ENCODE data around the gene GTF3C1.

The GTF3C1 gene

DNA sequence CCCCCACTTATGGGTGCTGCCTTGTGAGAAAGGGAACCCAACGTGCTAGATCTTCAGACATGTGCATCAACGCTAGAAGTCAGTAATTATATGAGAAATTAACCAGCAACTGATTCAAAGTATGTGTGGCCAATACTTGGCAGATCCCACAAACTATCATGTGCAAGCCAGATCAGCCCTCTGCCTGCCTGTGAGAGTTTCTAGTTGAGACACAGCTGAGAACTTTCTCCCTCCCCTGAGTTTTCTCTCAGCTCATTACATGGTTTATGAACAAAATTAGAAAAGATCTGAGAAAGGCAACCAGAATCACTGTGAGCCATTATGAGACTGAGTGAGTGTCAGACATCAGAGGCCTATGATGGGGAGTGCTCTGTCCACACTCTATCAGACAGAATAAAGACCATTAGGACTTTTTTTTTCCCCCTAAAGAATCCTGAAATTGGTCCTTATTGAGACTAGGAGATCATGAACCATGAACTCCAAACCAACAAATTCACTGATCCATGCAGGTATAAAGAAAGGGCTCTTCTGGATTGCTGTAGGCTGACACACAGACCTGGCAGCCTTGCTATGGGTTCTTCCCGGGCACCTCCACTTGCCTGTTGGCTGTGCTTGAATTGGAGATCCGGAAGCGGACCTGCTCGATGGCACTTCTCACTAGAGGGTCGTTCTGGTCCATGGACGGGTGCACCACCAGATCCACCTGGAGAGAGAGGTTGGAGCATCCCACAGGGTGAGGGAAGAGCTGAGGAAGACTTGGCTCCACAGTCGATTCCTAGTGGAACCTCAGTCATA, 51.5 kb downstream of the GTF3C1 start:
- peaks cover 49% of the 10 kb centered on the region for H3K36me3 Mint-ChIP-seq (ENCODE audit: low read depth)
- H3K4me1 Mint-ChIP-seq (ENCODE audit: low read depth), result no peaks in the 10 kb centered on the region
- H3K27ac Mint-ChIP-seq, result no peak overlapping the region

DNA sequence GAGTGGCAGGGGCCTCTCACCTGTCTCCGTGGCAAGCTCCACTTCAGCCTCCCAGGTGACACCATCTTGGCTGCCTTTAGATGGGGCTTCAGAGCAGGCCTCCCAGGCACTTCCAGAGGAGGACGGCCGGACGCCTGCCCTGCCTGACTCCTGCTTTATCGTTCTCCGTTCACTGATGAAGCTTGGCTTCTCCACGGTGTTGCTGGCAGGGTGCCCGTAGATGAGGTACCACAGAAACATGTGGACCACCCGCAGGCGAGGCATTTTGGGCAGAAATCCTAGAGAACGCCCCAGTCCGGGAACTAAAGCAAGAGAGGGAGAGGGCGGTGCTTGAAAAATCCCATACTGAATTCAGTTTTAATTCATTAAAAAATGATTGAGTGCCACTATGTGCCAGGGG, 54.5 kb downstream of the GTF3C1 start:
- H3K36me3 Mint-ChIP-seq (ENCODE audit: low read depth), result peaks cover 37% of the 10 kb centered on the region
- DNase-seq (ENCODE audit: low spot score), result no peak
- no peak overlapping the region for H3K4me3 Mint-ChIP-seq

More for the DNA sequence above, 51.5 kb downstream of the GTF3C1 start:
- DNase-seq (ENCODE audit: low spot score), result no peak
- Mint-ChIP-seq H3K9me3 (no peaks in the 10 kb centered on the region), H3K27me3 (ENCODE audit: low read depth) (no peaks in the 10 kb centered on the region), H3K4me3 (no peak overlapping the region)

DNA sequence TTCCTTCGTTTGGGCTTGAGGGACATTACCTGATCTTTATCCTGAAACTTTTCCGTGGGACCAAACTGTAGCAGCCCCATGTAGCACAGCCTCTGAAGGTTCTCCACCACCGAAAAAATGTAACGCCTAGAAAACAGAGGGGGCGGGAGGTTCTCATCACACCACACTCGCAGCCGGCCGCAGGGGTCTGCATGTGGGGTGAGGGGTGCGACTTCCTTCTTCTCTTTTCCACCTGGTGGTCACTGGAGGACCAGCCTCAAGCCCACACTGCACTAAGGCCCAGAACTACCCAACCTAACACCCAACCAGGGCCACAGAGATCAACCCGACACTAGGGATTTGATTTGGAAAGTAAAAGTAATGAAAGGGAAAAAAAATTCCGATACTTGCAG, 57.1 kb downstream of the GTF3C1 start:
- no peak overlapping the region for H3K27ac Mint-ChIP-seq
- H3K27me3 Mint-ChIP-seq (ENCODE audit: low read depth), result no peaks in the 10 kb centered on the region
- H3K9me3 Mint-ChIP-seq, result no peaks in the 10 kb centered on the region
- H3K4me3 Mint-ChIP-seq, result no peak overlapping the region
- peaks cover 39% of the 10 kb centered on the region for H3K36me3 Mint-ChIP-seq (ENCODE audit: low read depth)
- H3K4me1 Mint-ChIP-seq (ENCODE audit: low read depth), result no peaks in the 10 kb centered on the region
- no peak for DNase-seq (ENCODE audit: low spot score)

More for the DNA sequence above, 54.5 kb downstream of the GTF3C1 start:
- Mint-ChIP-seq H3K9me3 (no peaks in the 10 kb centered on the region), H3K27me3 (ENCODE audit: low read depth) (no peaks in the 10 kb centered on the region), H3K27ac (no peak overlapping the region), H3K4me1 (ENCODE audit: low read depth) (no peaks in the 10 kb centered on the region)

DNA sequence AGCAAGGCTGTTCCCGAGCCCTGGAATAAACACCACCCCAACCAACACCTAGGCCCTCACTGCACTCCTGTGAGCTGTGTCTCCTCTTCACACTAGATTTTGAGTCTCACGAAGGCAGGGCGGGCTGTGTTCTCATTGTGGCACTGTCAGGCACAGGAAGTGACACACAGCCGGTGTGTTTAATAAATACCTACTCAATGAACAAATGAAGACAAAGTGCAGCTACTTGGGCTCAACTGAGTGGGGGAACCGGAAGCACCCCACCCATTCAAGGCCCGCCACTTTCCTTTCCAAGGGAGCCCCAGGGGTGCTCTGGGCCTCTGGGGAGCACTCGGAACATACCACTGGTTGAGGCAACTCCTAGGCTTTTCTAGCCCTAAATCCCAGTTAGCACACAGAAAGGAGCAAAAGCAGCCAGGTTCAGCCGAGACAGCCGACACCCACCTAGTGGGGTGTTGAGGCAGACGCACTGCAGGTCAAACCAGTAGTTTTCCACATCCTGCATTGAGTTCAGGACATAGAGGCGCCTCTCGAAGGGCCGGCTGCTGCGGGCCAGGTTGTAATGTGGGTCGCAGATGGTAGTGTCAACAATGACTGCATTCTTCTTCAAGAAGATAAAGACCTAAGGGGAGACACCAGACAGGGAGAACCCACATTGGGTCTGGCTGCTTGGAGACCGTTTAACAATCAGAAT, 57.7 kb downstream of the GTF3C1 start:
- no peak for DNase-seq (ENCODE audit: low spot score)
- Mint-ChIP-seq H3K27ac (no peak overlapping the region), H3K4me3 (no peak overlapping the region), H3K9me3 (no peaks in the 10 kb centered on the region), H3K4me1 (ENCODE audit: low read depth) (no peaks in the 10 kb centered on the region), H3K27me3 (ENCODE audit: low read depth) (no peaks in the 10 kb centered on the region), H3K36me3 (ENCODE audit: low read depth) (peaks cover 35% of the 10 kb centered on the region)

DNA sequence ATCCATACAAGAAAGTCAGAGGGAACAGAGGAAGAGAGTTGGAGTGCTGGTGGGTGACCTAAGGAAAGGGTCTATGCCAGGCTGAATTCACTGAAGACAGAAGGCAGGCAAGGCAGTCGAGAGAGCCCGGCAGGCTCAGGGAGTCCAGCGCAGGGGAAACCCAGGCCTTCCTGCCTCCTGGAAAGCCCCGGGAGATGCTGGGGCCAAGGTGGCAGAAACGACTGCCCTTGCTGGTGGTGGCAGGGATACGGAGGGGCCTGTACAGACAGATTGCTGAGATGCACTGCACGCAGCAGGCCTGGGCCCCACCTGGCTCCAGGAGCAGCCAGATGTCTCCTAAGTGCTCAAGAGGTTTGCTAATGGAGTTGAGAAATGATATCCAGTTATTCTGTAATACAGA, 59.8 kb downstream of the GTF3C1 start:
- Mint-ChIP-seq H3K27me3 (ENCODE audit: low read depth) (no peaks in the 10 kb centered on the region), H3K4me3 (no peak overlapping the region), H3K27ac (no peak overlapping the region), H3K9me3 (no peaks in the 10 kb centered on the region), H3K36me3 (ENCODE audit: low read depth) (peaks cover 37% of the 10 kb centered on the region), H3K4me1 (ENCODE audit: low read depth) (no peaks in the 10 kb centered on the region)
- no peak for DNase-seq (ENCODE audit: low spot score)

DNA sequence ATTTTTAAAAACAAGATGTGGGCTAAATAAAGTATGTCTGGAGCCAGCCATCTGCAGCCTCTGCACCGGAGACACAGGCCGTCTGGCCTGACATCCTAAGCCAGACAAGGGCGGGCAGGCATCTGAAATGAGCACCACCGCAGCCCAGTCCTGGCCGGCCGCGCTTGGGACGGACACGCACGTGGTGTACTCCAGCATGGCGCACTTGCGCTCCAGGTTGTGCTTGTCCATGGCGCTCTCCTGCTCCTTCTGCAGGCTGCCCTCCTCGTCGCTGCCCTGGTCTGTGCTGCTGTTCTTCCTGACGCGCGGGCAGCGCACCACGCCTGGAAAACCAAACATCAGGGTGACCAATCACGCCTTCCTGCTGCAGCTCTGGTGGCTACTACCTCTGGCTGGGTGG, 60.3 kb downstream of the GTF3C1 start:
- H3K36me3 Mint-ChIP-seq (ENCODE audit: low read depth), result peaks cover 35% of the 10 kb centered on the region
- no peak for DNase-seq (ENCODE audit: low spot score)
- no peaks in the 10 kb centered on the region for H3K9me3 Mint-ChIP-seq
- no peak overlapping the region for H3K27ac Mint-ChIP-seq
- no peaks in the 10 kb centered on the region for H3K27me3 Mint-ChIP-seq (ENCODE audit: low read depth)
- no peaks in the 10 kb centered on the region for H3K4me1 Mint-ChIP-seq (ENCODE audit: low read depth)
- H3K4me3 Mint-ChIP-seq, result no peak overlapping the region

DNA sequence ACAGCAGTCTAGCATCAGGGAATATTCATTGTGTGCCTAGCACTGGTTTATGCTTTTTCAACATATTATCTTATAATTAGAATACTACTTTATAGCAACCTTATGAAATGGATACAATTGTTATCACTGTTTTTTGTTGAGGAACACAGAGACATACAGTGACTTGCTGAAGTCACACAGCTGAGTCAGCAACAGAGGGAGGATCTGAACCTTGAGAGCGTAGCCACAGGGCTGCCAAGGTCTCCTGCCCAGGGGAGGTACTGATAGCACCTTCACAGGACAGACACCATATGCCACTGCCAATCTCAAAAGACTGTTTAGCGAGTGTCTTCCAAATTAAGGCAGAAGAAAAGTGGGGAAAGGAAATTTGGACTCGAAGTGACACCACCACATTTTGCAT, 63.0 kb downstream of the GTF3C1 start:
- Mint-ChIP-seq H3K4me1 (ENCODE audit: low read depth) (no peaks in the 10 kb centered on the region), H3K36me3 (ENCODE audit: low read depth) (peaks cover 45% of the 10 kb centered on the region), H3K9me3 (no peaks in the 10 kb centered on the region), H3K4me3 (no peak overlapping the region), H3K27me3 (ENCODE audit: low read depth) (no peaks in the 10 kb centered on the region), H3K27ac (no peak overlapping the region)
- DNase-seq (ENCODE audit: low spot score), result no peak

DNA sequence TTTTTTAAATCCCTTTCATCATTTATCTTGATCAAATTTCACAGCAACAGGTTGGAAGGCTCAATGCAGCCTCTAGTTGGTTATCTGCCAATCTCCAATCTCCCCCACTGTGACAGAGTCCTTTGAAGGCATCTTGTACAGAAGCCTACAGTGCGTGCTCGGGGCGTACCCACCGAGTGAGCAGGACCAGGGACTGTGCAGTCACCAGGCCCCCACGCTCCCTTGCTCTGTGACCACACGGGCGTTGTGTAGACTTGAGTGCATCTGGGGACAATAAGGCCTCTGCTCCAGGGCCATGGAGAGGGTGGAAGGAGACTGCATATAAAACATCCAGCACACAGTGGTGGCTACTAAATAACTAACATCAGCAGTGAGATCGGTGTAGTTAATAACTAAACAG, 63.4 kb downstream of the GTF3C1 start:
- peaks cover 45% of the 10 kb centered on the region for H3K36me3 Mint-ChIP-seq (ENCODE audit: low read depth)
- H3K4me1 Mint-ChIP-seq (ENCODE audit: low read depth), result no peaks in the 10 kb centered on the region
- DNase-seq (ENCODE audit: low spot score), result no peak
- no peaks in the 10 kb centered on the region for H3K27me3 Mint-ChIP-seq (ENCODE audit: low read depth)
- H3K4me3 Mint-ChIP-seq, result no peak overlapping the region
- H3K9me3 Mint-ChIP-seq, result no peaks in the 10 kb centered on the region
- H3K27ac Mint-ChIP-seq, result no peak overlapping the region

DNA sequence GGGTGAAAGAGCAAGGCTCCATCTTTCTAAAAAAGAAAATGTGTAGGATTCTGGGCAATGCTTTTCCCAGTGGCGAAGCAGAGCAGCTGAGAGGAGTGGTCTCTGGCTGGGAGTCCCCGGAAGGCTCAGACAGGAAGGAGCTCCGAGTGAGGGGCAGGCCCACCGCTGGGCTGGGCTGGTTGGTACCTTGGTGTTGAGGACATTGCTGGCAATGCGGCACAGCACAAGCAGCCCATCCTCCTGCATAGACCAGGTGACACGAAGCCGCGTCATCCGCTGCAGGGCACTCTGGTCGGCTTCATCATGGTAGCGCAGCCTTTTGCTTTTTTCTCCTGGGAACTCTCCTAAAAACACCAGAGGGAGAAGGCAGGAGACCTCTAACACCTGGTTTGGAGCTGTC, 63.9 kb downstream of the GTF3C1 start:
- Mint-ChIP-seq H3K27me3 (ENCODE audit: low read depth) (no peaks in the 10 kb centered on the region), H3K4me3 (no peak overlapping the region), H3K36me3 (ENCODE audit: low read depth) (peaks cover 42% of the 10 kb centered on the region), H3K9me3 (no peaks in the 10 kb centered on the region), H3K27ac (no peak overlapping the region), H3K4me1 (ENCODE audit: low read depth) (no peaks in the 10 kb centered on the region)
- no peak for DNase-seq (ENCODE audit: low spot score)

DNA sequence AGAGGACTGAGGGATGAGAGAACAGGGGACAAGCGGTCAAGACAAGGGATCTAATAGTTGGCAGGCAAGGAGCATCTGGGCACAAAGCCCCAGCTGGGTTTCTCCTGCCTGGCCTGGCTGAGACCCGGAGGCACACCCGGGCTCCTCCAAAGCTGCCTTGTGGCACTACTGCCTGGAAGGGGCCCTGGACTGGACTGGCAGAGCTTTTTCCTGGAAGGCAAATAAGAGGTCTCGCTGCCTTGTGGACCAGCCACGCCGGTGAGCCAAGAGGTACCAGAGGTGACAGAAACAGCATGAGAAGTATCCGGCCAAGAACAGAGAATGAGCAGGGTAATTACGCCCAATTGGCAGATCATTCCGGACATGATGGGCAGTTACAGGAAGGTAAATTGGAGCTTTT, 64.6 kb downstream of the GTF3C1 start:
- no peak overlapping the region for H3K27ac Mint-ChIP-seq
- H3K27me3 Mint-ChIP-seq (ENCODE audit: low read depth), result no peaks in the 10 kb centered on the region
- H3K4me1 Mint-ChIP-seq (ENCODE audit: low read depth), result no peaks in the 10 kb centered on the region
- H3K9me3 Mint-ChIP-seq, result no peaks in the 10 kb centered on the region
- DNase-seq (ENCODE audit: low spot score), result no peak
- H3K36me3 Mint-ChIP-seq (ENCODE audit: low read depth), result peaks cover 42% of the 10 kb centered on the region
- no peak overlapping the region for H3K4me3 Mint-ChIP-seq

DNA sequence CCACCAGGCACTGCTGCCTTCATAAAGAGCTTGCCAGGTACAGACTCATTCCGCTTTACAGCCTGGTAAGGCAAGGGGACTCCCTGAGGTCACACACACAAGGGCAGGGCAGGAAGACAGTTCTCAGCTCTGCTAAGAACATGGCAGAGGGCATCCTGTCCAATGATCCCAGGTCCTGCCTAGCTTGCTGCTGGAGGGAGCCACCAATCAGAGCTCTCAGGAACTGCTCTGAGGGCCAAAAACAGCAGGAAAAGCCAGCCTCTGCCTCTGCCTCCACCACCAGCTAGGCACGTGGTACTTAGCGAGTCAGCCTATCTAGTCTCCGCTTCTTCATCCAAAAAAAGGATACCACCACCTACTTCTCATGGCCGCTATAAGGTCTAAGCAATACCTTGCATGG, 66.1 kb downstream of the GTF3C1 start:
- DNase-seq (ENCODE audit: low spot score), result no peak
- Mint-ChIP-seq H3K4me1 (ENCODE audit: low read depth) (no peaks in the 10 kb centered on the region), H3K9me3 (no peaks in the 10 kb centered on the region), H3K27me3 (ENCODE audit: low read depth) (no peaks in the 10 kb centered on the region), H3K27ac (no peak overlapping the region), H3K36me3 (ENCODE audit: low read depth) (peaks cover 41% of the 10 kb centered on the region), H3K4me3 (no peak overlapping the region)

DNA sequence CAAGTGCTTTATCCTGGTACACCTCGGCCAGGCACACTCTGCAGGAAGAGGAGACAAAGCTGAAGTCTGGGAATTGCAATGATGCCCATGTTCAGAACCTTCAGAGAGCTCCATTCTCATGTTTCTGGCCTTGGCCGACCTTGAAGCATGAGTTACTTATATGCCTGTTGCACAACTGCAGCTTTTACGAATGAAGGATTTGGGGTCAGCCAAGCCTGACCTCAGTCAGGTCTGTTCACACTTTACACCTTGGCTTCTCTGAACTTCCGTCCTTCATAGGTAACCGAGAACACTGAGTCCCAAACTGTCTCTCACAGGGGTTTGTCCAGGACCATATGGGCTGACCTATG, 66.7 kb downstream of the GTF3C1 start:
- Mint-ChIP-seq H3K36me3 (ENCODE audit: low read depth) (peaks cover 41% of the 10 kb centered on the region), H3K4me1 (ENCODE audit: low read depth) (no peaks in the 10 kb centered on the region), H3K4me3 (no peak overlapping the region), H3K9me3 (no peaks in the 10 kb centered on the region), H3K27me3 (ENCODE audit: low read depth) (no peaks in the 10 kb centered on the region), H3K27ac (no peak overlapping the region)
- DNase-seq (ENCODE audit: low spot score), result no peak

DNA sequence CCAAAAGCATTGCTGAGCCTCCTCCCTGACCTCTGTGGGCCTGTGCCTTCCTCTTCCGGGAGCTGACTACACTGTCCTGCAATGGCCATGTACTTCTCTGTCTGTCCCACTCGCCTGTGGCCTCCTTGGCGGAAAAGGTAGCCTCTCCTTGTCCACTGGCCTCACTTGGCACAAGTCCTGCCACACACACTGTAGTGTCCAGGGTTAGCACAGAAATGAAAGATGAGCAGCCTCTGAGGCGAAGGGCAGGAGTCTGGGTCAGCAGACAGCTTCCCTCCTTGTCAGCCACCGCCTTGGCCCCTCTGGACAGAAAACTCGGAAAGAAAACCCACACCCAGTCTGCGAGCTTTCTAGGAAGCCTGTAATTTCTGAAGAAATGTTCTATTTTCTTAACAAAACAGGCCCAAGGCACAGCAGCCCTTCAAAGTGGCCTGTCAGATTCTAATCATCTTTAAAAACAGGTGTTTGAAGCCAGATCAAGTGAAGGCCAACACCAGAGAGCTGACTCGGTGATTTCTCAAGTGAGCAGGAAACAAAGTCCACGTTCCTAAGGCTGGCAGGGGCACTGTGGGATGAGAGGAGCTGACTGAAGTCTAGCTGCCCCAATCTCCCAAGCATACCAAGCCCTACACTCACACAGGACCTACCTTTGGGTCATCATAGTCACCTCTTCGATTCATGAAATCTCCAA, 67.2 kb downstream of the GTF3C1 start:
- Mint-ChIP-seq H3K36me3 (ENCODE audit: low read depth) (peaks cover 40% of the 10 kb centered on the region), H3K9me3 (no peaks in the 10 kb centered on the region), H3K4me3 (no peak overlapping the region), H3K27ac (no peak overlapping the region), H3K27me3 (ENCODE audit: low read depth) (no peaks in the 10 kb centered on the region), H3K4me1 (ENCODE audit: low read depth) (no peaks in the 10 kb centered on the region)
- DNase-seq (ENCODE audit: low spot score), result no peak

DNA sequence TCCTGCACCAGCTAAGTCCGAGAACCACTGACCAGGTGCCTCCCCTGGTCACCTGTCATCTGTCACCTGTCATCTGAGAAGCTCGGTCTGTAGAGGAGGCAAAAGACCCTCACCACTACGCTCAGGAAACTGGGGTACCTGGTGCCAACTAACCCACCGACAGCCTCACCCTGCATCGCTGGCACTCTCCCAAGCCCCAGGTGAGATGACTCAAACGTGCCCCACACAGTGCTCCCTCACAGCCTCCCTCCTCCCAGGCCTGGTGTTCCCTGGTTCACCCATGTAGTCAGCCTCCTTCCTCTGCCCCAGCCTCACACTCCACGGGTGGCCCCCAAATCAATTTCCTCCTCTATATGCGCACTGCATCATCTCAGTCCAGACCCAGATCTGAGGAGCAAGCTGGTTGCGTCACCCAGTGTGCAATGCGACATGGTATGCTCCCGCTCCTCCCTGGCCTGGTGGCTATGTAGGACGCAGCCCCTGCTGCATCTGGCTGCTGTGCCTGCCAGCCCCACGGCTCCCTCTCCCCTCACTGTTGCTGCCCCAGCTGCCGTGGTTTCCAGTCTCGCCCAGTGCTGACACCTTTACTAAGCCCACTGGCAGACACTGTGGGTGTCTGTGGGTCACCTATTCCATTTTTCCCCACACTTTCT, 68.3 kb downstream of the GTF3C1 start:
- Mint-ChIP-seq H3K9me3 (no peaks in the 10 kb centered on the region), H3K27me3 (ENCODE audit: low read depth) (no peaks in the 10 kb centered on the region), H3K4me3 (no peak overlapping the region), H3K27ac (no peak overlapping the region), H3K36me3 (ENCODE audit: low read depth) (peaks cover 41% of the 10 kb centered on the region), H3K4me1 (ENCODE audit: low read depth) (no peaks in the 10 kb centered on the region)
- DNase-seq (ENCODE audit: low spot score), result no peak
